Astrocyte (in vitro differentiated cells and primary cell): ENCODE results near the gene FSTL4. TPM values are rescaled to one million over a fixed set of nuclear protein-coding genes. Genes with fewer than 3 reads are reported as not detected.
A peak's percentile ranks its signal among the peaks of the same experiment; 100 is the strongest.

Experiments
- DNase-seq: peaks from one replicate; pipeline ENCODE4 v3.0.0-alpha.2; 2010; ENCODE audit warnings: low read depth
- FAIRE-seq: peaks from 2 replicates; lab custom pipeline; 2011; peaks lifted over from hg19 to GRCh38; lab: Jason Lieb, UNC
- H2AFZ ChIP-seq: 2 replicates; pipeline ENCODE4 v1.6.0; 2012; ENCODE audit warnings: low read depth, low read length, inconsistent platforms
- H3K27ac ChIP-seq: 2 replicates; pipeline ENCODE4 v1.5.1; 2011; ENCODE audit warnings: low read depth, low read length, inconsistent platforms
- H3K27me3 ChIP-seq: 2 replicates; pipeline ENCODE4 v1.6.0; 2011; ENCODE audit warnings: low read length, inconsistent platforms; ENCODE audit not compliant: insufficient read depth
- H3K36me3 ChIP-seq: 2 replicates; pipeline ENCODE4 v1.5.1; 2011; ENCODE audit warnings: low read length, inconsistent platforms; ENCODE audit not compliant: insufficient read depth
- H3K4me1 ChIP-seq: 2 replicates; pipeline ENCODE4 v1.5.1; 2011; ENCODE audit warnings: low read length, inconsistent platforms; ENCODE audit not compliant: insufficient read depth
- H3K4me2 ChIP-seq: 2 replicates; pipeline ENCODE4 v1.6.0; 2012; ENCODE audit warnings: low read length, inconsistent platforms
- H3K4me3 ChIP-seq: 2 replicates; pipeline ENCODE4 v1.5.1; 2011; ENCODE audit warnings: low read depth, mild to moderate bottlenecking, low read length, inconsistent platforms; ENCODE audit not compliant: insufficient read depth
- H3K79me2 ChIP-seq: 2 replicates; pipeline ENCODE4 v1.6.0; 2012; ENCODE audit warnings: mild to moderate bottlenecking, low read length, inconsistent platforms; ENCODE audit not compliant: insufficient read depth
- H3K9ac ChIP-seq: 2 replicates; pipeline ENCODE4 v1.6.0; 2012; ENCODE audit warnings: mild to moderate bottlenecking, low read length, inconsistent platforms
- H3K9me3 ChIP-seq: 2 replicates; pipeline ENCODE4 v1.5.1; 2012; ENCODE audit warnings: low read depth, mild to moderate bottlenecking, low read length, inconsistent platforms; ENCODE audit not compliant: insufficient read depth
- H4K20me1 ChIP-seq: 2 replicates; pipeline ENCODE4 v1.6.0; 2012; ENCODE audit warnings: low read length, inconsistent platforms; ENCODE audit not compliant: insufficient read depth
- H3K27ac Mint-ChIP-seq: one replicate; pipeline ENCODE4 v1.8.0; 2021; ENCODE audit warnings: mild to moderate bottlenecking, mixed read lengths; ENCODE audit not compliant: unreplicated experiment
- H3K27me3 Mint-ChIP-seq: one replicate; pipeline ENCODE4 v1.8.0; 2021; ENCODE audit warnings: low read depth, mixed read lengths; ENCODE audit not compliant: unreplicated experiment
- H3K36me3 Mint-ChIP-seq: one replicate; pipeline ENCODE4 v1.8.0; 2021; ENCODE audit warnings: low read depth, mixed read lengths; ENCODE audit not compliant: unreplicated experiment
- H3K4me1 Mint-ChIP-seq: one replicate; pipeline ENCODE4 v1.8.0; 2021; ENCODE audit warnings: low read depth, mixed read lengths; ENCODE audit not compliant: unreplicated experiment
- H3K4me3 Mint-ChIP-seq: one replicate; pipeline ENCODE4 v1.8.0; 2021; ENCODE audit warnings: mild to moderate bottlenecking, moderate library complexity, mixed read lengths; ENCODE audit not compliant: unreplicated experiment
- H3K9me3 Mint-ChIP-seq: one replicate; pipeline ENCODE4 v1.8.0; 2021; ENCODE audit warnings: mild to moderate bottlenecking, mixed read lengths; ENCODE audit not compliant: unreplicated experiment
- CTCF ChIP-seq: IDR thresholded peaks from 2 replicates; pipeline ENCODE4 v1.5.1; 2011; ENCODE audit warnings: low read depth, mild to moderate bottlenecking, inconsistent platforms, low read length, moderate library complexity; ENCODE audit not compliant: insufficient read depth
- EZH2 ChIP-seq: IDR thresholded peaks from 2 replicates; pipeline ENCODE4 v1.6.1; 2012; ENCODE audit warnings: mild to moderate bottlenecking, low read length, inconsistent platforms; ENCODE audit not compliant: insufficient read depth
- total RNA-seq: library from RNA; stranded (reverse); gene quantifications from 2 replicates; pipeline ENCODE4 v1.2.1, GENCODE V29; 2021

FSTL4 gene
- total RNA-seq, 1 donor from 2014 or later, result not detected

GRCh38 chr5:133262690-133263089 lies 349.7 kb downstream of the FSTL4 start:
- H3K27me3 Mint-ChIP-seq, result peaks cover 64% of the 10 kb centered on the region
- H3K9me3 Mint-ChIP-seq, result peaks cover 2% of the 10 kb centered on the region
- Histone ChIP-seq H2AFZ (no peak overlapping the region), H3K4me3 (no peak overlapping the region), H3K27ac (no peak overlapping the region), H3K4me1 (no peaks in the 10 kb centered on the region), H3K27me3 (peaks cover 11% of the 10 kb centered on the region), H3K9ac (no peak overlapping the region), H3K9me3 (no peaks in the 10 kb centered on the region), H4K20me1 (no peaks in the 10 kb centered on the region), H3K79me2 (no peaks in the 10 kb centered on the region), H3K4me2 (no peak overlapping the region), H3K36me3 (no peaks in the 10 kb centered on the region)
- H3K4me3 Mint-ChIP-seq, result no peak overlapping the region
- H3K36me3 Mint-ChIP-seq, result no peaks in the 10 kb centered on the region
- DNase-seq (no peak), FAIRE-seq (no peak)
- no peaks in the 10 kb centered on the region for H3K4me1 Mint-ChIP-seq
- TF ChIP-seq EZH2, result no peak
- TF ChIP-seq CTCF, result no peak
- no peak overlapping the region for H3K27ac Mint-ChIP-seq

GRCh38 chr5:133261993-133262392 lies 350.3 kb downstream of the FSTL4 start:
- Mint-ChIP-seq H3K27ac (no peak overlapping the region), H3K4me3 (no peak overlapping the region), H3K27me3 (peaks cover 62% of the 10 kb centered on the region), H3K36me3 (no peaks in the 10 kb centered on the region), H3K4me1 (no peaks in the 10 kb centered on the region), H3K9me3 (peaks cover 2% of the 10 kb centered on the region)
- Histone ChIP-seq H3K27me3 (peaks cover 12% of the 10 kb centered on the region), H3K4me2 (no peak overlapping the region), H2AFZ (no peak overlapping the region), H3K79me2 (no peaks in the 10 kb centered on the region), H3K4me3 (no peak overlapping the region), H3K36me3 (no peaks in the 10 kb centered on the region), H3K27ac (no peak overlapping the region), H3K9me3 (no peaks in the 10 kb centered on the region), H3K4me1 (no peaks in the 10 kb centered on the region), H4K20me1 (no peaks in the 10 kb centered on the region), H3K9ac (no peak overlapping the region)
- DNase-seq (no peak), FAIRE-seq (no peak)
- TF ChIP-seq EZH2 (no peak), CTCF (no peak)

- Histone ChIP-seq H3K9me3 (no peaks in the 10 kb centered on the region), H3K4me1 (no peaks in the 10 kb centered on the region), H3K9ac (no peak overlapping the region), H2AFZ (no peak overlapping the region), H3K4me2 (no peak overlapping the region), H3K36me3 (no peaks in the 10 kb centered on the region), H3K4me3 (no peak overlapping the region), H3K27ac (no peak overlapping the region), H4K20me1 (no peaks in the 10 kb centered on the region), H3K27me3 (peaks cover 12% of the 10 kb centered on the region), H3K79me2 (no peaks in the 10 kb centered on the region)
- Mint-ChIP-seq H3K4me1 (no peaks in the 10 kb centered on the region), H3K36me3 (no peaks in the 10 kb centered on the region), H3K27me3 (peaks cover 67% of the 10 kb centered on the region), H3K27ac (no peak overlapping the region), H3K9me3 (peaks cover 2% of the 10 kb centered on the region), H3K4me3 (no peak overlapping the region)
- DNase-seq, result no peak
- no peak for FAIRE-seq
- TF ChIP-seq EZH2 (no peak), CTCF (peak; percentile 4)
These were observed 351.6 kb downstream of the FSTL4 start for GRCh38 chr5:133260715-133261114.
